K562 treated with DMSO at 1 percent for 4 hours (cell line): ENCODE results near the gene KANK4. TPM values are rescaled to one million over a fixed set of nuclear protein-coding genes. Genes with fewer than 3 reads are reported as not detected.

Source experiments
- total RNA-seq: library from RNA; unstranded; fragments of 300-600 nt; gene quantifications from 2 replicates; pipeline ENCODE4 v1.2.3, GENCODE V29; 2022; ENCODE audit not compliant: insufficient read depth

The KANK4 gene
- total RNA-seq = not detected in 2 replicates

DNA sequence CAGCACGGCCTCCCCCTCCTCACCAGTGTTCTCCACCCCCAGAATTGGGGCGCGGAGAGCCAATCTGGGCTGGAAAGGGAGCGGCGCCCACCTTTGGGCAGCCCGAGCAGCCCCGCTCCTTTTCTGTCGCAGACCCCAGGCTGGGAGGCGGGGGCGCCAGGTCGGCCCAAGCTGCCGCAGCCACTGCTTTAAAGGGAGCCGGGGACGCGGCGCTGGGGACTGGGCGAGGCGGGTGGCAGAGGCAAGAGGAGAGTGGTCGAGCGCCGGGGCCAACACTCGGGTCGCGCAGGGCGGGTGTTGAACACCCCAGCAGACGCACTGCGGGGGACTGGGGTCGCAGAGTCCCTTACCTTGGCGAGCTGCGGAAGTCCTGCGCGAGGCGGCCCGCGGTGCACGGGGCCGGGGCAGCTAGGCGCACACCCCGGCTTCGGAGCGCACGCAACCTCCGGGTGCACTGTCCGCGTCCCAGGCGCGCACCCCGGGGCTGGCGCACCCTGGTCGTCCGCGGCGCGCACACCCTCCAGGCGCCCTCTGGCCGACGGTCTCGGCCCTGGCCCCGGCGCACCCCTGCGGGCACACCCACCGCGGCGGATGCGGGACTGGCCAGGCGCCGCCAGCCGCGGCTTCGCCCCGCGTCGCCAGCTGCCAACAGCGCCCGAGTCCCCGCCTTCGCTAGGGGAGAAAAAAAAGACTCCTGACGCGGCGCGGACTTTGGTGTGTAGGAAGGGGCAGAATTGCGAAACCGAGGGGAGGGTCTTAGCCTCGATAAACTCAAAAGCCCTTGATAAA, at the start of gene KANK4:
Gene KANK4 (minus strand): TSS at position 679 of the 789 bp plus-strand sequence. CDS start 37,870 bp downstream, outside the sequence.

GRCh38 chr1:62194651-62195544, 124.3 kb downstream of the KANK4 start, which contains the start of gene L1TD1:
L1TD1 (plus strand) TSS chr1:62194849; CDS start chr1:62206629, 11,780 bp downstream.

Other genes starting within 250 kb of the KANK4 start
- gene L1TD1, start 124.6 kb downstream of the KANK4 start, total RNA-seq = not detected in 2 replicates
- gene USP1, start 117.6 kb upstream of the KANK4 start, total RNA-seq = 25.6 and 30.4 TPM in 2 replicates